Liver (tissue), 9 donors: ENCODE data around the gene ANKRD17. TPM values are rescaled to one million over a fixed set of nuclear protein-coding genes. Genes with fewer than 3 reads are reported as not detected.

ENCODE experiments used
- DNase-seq: peaks from one replicate; pipeline ENCODE4 v3.0.0-alpha.2; 2017; ENCODE audit warnings: low spot score
- H3K27ac ChIP-seq, 2 donors: one replicate each; pipeline ENCODE4 v1.7.0; 2013; ENCODE audit warnings: inconsistent platforms in 2 of 2, low read length in 2 of 2, control low read depth in 1 of 2, low read depth in 1 of 2, mild to moderate bottlenecking in 1 of 2
- H3K27me3 ChIP-seq, 4 donors: one replicate each; pipeline versions ENCODE4 v1.6.1 to v1.7.0; 2013; ENCODE audit warnings: low read length in 3 of 4, inconsistent platforms in 1 of 4, mild to moderate bottlenecking in 1 of 4, moderate library complexity in 1 of 4; ENCODE audit not compliant: control insufficient read depth in 4 of 4, insufficient read depth in 4 of 4
- H3K36me3 ChIP-seq, 4 donors: one replicate each; pipeline versions ENCODE4 v1.6.1 to v1.7.0; 2013; ENCODE audit warnings: low read length in 3 of 4, mild to moderate bottlenecking in 3 of 4, low read depth in 1 of 4, moderate library complexity in 1 of 4; ENCODE audit not compliant: control insufficient read depth in 4 of 4, insufficient read depth in 3 of 4
- H3K4me1 ChIP-seq, 4 donors: one replicate each; pipeline versions ENCODE4 v1.6.1 to v1.7.0; 2013; ENCODE audit warnings: low read length in 3 of 4, mild to moderate bottlenecking in 3 of 4, moderate library complexity in 1 of 4; ENCODE audit not compliant: control insufficient read depth in 4 of 4, insufficient read depth in 4 of 4
- H3K4me3 ChIP-seq, 3 donors: one replicate each; pipeline versions ENCODE4 v1.6.1 to v1.7.0; 2013; ENCODE audit warnings: low read length in 3 of 3, control low read depth in 1 of 3, low read depth in 1 of 3, mild to moderate bottlenecking in 1 of 3
- H3K9ac ChIP-seq, 2 donors: one replicate each; pipeline ENCODE4 v1.7.0; 2013; ENCODE audit warnings: low read length in 2 of 2, mild to moderate bottlenecking in 2 of 2, moderate library complexity in 2 of 2, control low read depth in 1 of 2, low read depth in 1 of 2
- H3K9me3 ChIP-seq, 4 donors: one replicate each; pipeline versions ENCODE4 v1.6.1 to v1.7.0; 2013; ENCODE audit warnings: low read length in 3 of 4; ENCODE audit not compliant: control insufficient read depth in 4 of 4
- EGR1 ChIP-seq, 2 donors: IDR thresholded peaks; 2 replicates each; pipeline ENCODE4 v1.6.1; 2016 to 2018; ENCODE audit warnings: antibody characterized with exemption in 2 of 2, low read depth in 2 of 2
- GABPA ChIP-seq, 2 donors: IDR thresholded peaks in 1 of 2; conservative IDR thresholded peaks in 1 of 2; 2 replicates each; pipeline ENCODE4 v1.6.1; 2016; ENCODE audit warnings: antibody characterized with exemption in 2 of 2, mild to moderate bottlenecking in 1 of 2, moderate library complexity in 1 of 2
- HNF4A ChIP-seq, 2 donors: conservative IDR thresholded peaks; 2 replicates each; pipeline ENCODE4 v1.6.1; 2016; ENCODE audit warnings: antibody characterized with exemption in 2 of 2, mild to moderate bottlenecking in 2 of 2
- JUND ChIP-seq, 2 donors: IDR thresholded peaks; 2 replicates each; pipeline ENCODE4 v1.6.1; 2016; ENCODE audit warnings: antibody characterized with exemption in 2 of 2
- RAD21 ChIP-seq, 2 donors: IDR thresholded peaks; 2 replicates each; pipeline ENCODE4 v1.6.1; 2016; ENCODE audit warnings: antibody characterized with exemption in 2 of 2, mild to moderate bottlenecking in 2 of 2
- RXRA ChIP-seq, 2 donors: IDR thresholded peaks; 2 replicates each; pipeline ENCODE4 v1.6.1; 2017 to 2018; ENCODE audit warnings: antibody characterized with exemption in 2 of 2, mild to moderate bottlenecking in 1 of 2
- SP1 ChIP-seq: IDR thresholded peaks from 2 replicates; pipeline ENCODE4 v1.6.1; 2018; ENCODE audit warnings: antibody characterized with exemption, mild to moderate bottlenecking
- TAF1 ChIP-seq: conservative IDR thresholded peaks from 2 replicates; pipeline ENCODE4 v1.6.1; 2016; ENCODE audit warnings: antibody characterized with exemption, mild to moderate bottlenecking
- YY1 ChIP-seq: IDR thresholded peaks from 2 replicates; pipeline ENCODE4 v1.6.1; 2016; ENCODE audit warnings: antibody characterized with exemption, mild to moderate bottlenecking
- WGBS: extraction: QIAGEN DNeasy Blood & Tissue Kit; methylation state at CpG from one replicate; pipeline ENCODE4 v1.1.7; 2013; 5-methylcytosine and 5-hydroxymethylcytosine counted together
- polyA plus RNA-seq, 2 donors: library from polyadenylated mRNA; stranded (reverse) in 1 of 2; unstranded in 1 of 2; fragments of 200-250 nt in 1 of 2; fragments of >200 nt in 1 of 2; fragmentation: Nextera tagmentation in 1 of 2; extraction: Ambion mirVana in 1 of 2; gene quantifications; one replicate each; pipeline versions ENCODE4 v1.2.1 to v1.2.3, GENCODE V29; 2013 to 2015
- total RNA-seq, 2 donors: library from RNA; depleted of rRNA; stranded (reverse); fragments of >200 nt; gene quantifications; one replicate each; pipeline ENCODE4 v1.2.3, GENCODE V29; 2014
- TF ChIP-seq, protein P1 (sequence below): IDR thresholded peaks from 2 replicates; pipeline ENCODE4 v1.6.1; 2016; ENCODE audit warnings: antibody characterized with exemption
- TF ChIP-seq, protein P2 (sequence below): fragments of 150-350 bp; IDR thresholded peaks from 2 replicates; pipeline ENCODE4 v1.5.1; 2017; ENCODE audit warnings: improper control_type of control experiment, low read depth, low read length; ENCODE audit not compliant: missing input control
- TF ChIP-seq, protein P3 (sequence below): IDR thresholded peaks from 2 replicates; pipeline ENCODE4 v1.6.1; 2016; ENCODE audit warnings: antibody characterized with exemption
- donor health status: healthy.
- donor health status: healthy.
- donor health status: healthy.
- donor health status: healthy.
- donor health status: healthy.

The ANKRD17 gene
- total and polyA plus RNA-seq, 4 donors, result 11.6 to 38.5 (median 19.7) TPM

DNA sequence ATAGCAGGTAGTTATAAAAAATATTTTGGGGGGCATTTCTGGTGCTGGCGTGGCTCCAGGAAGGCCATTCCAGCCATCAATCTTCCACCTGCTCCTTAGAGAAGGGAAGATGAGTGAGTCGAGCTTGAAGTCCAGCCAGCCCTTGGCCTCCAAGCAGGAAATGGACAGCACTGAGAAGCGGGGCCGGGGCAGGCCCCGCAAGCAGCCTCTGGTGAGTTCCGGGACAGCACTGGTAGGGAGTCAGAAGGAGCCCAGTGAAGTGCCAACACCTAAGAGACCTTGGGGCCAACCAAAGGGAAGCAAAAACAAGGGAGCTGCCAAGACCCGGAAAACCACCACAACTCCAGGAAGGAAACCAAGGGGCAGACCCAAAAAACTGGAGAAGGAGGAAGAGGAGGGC, 159.9 kb downstream of the ANKRD17 start:
- Histone ChIP-seq H3K27ac (no peak overlapping the region), H3K9me3 (no peaks in the 10 kb centered on the region), H3K4me3 (no peak overlapping the region), H3K9ac (no peak overlapping the region), H3K27me3 (no peaks in the 10 kb centered on the region), H3K4me1 (peaks cover 0 to 6% (median 3%) of the 10 kb centered on the region in 4 donors), H3K36me3 (peaks cover 7 to 49% (median 32%) of the 10 kb centered on the region in 4 donors)
- TF ChIP-seq RAD21 (IDR thresholded peaks at IDR 0.05) (no peak), GABPA (IDR thresholded peaks at IDR 0.05 in 1 of 2, conservative IDR thresholded peaks at IDR 0.05 in 1 of 2) (no peak)
- DNase-seq, result no peak
- WGBS, result 89% methylated on average over 7 of the region's 7 CpGs

DNA sequence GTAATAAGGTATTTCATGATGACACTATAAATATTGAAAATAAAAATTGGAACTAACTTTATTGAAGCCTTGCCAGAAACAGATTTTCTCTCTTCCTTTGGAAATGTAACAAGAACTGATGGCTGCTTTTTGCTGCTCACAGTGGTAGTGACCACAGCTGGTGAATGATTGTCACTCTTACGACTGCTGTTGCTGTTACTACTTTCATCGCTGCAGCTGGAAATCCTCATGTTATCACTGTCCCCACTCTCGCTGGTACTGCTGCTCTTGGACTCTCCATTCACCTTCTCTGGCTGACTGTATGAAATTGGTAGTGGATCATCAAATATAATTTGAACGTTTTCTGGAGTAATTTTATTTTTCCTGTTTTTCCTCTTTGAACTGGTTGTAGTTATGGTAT, 160.6 kb downstream of the ANKRD17 start:
- Histone ChIP-seq H3K36me3 (peaks cover 7 to 51% (median 32%) of the 10 kb centered on the region in 4 donors), H3K4me3 (no peak overlapping the region), H3K27ac (no peak overlapping the region), H3K4me1 (peaks cover 0 to 3% (median 1%) of the 10 kb centered on the region in 4 donors), H3K9me3 (no peaks in the 10 kb centered on the region), H3K27me3 (no peaks in the 10 kb centered on the region), H3K9ac (no peak overlapping the region)
- WGBS, result 90% methylated on average over 4 of the region's 4 CpGs
- TF ChIP-seq, protein P1, sequence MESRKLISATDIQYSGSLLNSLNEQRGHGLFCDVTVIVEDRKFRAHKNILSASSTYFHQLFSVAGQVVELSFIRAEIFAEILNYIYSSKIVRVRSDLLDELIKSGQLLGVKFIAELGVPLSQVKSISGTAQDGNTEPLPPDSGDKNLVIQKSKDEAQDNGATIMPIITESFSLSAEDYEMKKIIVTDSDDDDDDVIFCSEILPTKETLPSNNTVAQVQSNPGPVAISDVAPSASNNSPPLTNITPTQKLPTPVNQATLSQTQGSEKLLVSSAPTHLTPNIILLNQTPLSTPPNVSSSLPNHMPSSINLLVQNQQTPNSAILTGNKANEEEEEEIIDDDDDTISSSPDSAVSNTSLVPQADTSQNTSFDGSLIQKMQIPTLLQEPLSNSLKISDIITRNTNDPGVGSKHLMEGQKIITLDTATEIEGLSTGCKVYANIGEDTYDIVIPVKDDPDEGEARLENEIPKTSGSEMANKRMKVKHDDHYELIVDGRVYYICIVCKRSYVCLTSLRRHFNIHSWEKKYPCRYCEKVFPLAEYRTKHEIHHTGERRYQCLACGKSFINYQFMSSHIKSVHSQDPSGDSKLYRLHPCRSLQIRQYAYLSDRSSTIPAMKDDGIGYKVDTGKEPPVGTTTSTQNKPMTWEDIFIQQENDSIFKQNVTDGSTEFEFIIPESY, result no peak
- no peak for TF ChIP-seq TAF1
- TF ChIP-seq, protein P2, sequence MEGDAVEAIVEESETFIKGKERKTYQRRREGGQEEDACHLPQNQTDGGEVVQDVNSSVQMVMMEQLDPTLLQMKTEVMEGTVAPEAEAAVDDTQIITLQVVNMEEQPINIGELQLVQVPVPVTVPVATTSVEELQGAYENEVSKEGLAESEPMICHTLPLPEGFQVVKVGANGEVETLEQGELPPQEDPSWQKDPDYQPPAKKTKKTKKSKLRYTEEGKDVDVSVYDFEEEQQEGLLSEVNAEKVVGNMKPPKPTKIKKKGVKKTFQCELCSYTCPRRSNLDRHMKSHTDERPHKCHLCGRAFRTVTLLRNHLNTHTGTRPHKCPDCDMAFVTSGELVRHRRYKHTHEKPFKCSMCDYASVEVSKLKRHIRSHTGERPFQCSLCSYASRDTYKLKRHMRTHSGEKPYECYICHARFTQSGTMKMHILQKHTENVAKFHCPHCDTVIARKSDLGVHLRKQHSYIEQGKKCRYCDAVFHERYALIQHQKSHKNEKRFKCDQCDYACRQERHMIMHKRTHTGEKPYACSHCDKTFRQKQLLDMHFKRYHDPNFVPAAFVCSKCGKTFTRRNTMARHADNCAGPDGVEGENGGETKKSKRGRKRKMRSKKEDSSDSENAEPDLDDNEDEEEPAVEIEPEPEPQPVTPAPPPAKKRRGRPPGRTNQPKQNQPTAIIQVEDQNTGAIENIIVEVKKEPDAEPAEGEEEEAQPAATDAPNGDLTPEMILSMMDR, result no peak
- no peak for TF ChIP-seq RAD21 (IDR thresholded peaks at IDR 0.05)
- TF ChIP-seq HNF4A (conservative IDR thresholded peaks at IDR 0.05), result no peak
- no peak for TF ChIP-seq SP1
- no peak for TF ChIP-seq JUND (IDR thresholded peaks at IDR 0.05)
- TF ChIP-seq YY1, result no peak
- DNase-seq, result no peak

DNA sequence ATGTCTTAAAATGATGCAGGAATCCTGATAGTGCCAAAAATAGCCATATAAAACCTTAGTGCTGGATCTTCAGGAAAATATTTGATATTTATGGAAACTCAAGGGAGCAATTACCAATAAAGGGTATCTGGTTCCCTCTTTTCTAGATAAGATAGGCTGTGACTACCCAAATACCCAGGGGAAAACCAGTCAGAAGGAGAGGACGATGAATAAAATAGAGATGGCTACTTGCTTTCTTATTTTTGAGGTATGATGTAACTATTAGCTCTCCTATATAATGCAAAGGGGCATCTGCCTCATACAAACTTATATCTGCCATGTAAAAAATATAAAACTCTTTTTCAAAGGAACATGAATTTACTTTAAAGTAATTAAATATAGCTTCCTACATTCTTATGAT, 165.7 kb downstream of the ANKRD17 start:
- Histone ChIP-seq H3K9me3 (no peaks in the 10 kb centered on the region), H3K36me3 (peaks cover 2 to 54% (median 33%) of the 10 kb centered on the region in 4 donors), H3K4me3 (no peak overlapping the region), H3K9ac (no peak overlapping the region), H3K27ac (no peak overlapping the region), H3K27me3 (no peaks in the 10 kb centered on the region), H3K4me1 (peaks cover 0 to 4% (median 0%) of the 10 kb centered on the region in 4 donors)
- WGBS, result 95% methylated on average over 1 of the region's 1 CpG
- TF ChIP-seq YY1, result no peak
- no peak for TF ChIP-seq SP1
- TF ChIP-seq JUND (IDR thresholded peaks at IDR 0.05), result no peak
- no peak for TF ChIP-seq HNF4A (conservative IDR thresholded peaks at IDR 0.05)
- no peak for TF ChIP-seq EGR1 (IDR thresholded peaks at IDR 0.05; ENCODE audit: low read depth in 2 of 2)
- TF ChIP-seq RAD21 (IDR thresholded peaks at IDR 0.05), result no peak
- no peak for TF ChIP-seq RXRA (IDR thresholded peaks at IDR 0.05)
- TF ChIP-seq GABPA (IDR thresholded peaks at IDR 0.05 in 1 of 2, conservative IDR thresholded peaks at IDR 0.05 in 1 of 2), result no peak
- TF ChIP-seq, protein P3, sequence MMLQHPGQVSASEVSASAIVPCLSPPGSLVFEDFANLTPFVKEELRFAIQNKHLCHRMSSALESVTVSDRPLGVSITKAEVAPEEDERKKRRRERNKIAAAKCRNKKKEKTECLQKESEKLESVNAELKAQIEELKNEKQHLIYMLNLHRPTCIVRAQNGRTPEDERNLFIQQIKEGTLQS, result no peak
- no peak for DNase-seq
